ENCODE measurements around the gene SYNPO2.
"Not testable (repeated sequence)": the region's sequence is repeated elsewhere in the genome, so short reads cannot be mapped to it uniquely, and the experiment has no call there.

SYNPO2 gene

DNA sequence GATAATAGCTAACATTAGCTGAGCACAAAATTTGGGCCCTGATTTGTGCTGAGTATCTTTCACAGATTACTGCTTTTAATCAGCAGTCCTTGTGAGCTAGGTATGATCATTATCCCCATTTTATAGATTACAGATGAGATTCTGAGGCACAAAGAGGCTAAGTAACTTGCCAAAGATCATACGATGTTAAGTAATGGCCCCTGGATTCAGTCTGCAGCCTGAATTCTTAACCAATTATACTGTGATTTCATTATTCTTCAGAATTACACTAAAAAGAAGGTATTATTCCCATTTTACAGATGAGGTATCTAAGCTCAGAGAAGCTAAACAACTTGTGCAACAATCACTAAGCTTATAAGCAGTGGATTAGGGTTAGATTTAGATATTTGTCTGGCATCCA lies 149.1 kb downstream of the SYNPO2 start:
- Histone ChIP-seq H3K9ac (ENCODE audit: low read depth, low read length) (no peak overlapping the region), H3K9me3 (ENCODE audit: insufficient read depth, low read depth, low read length) (no peaks in the 10 kb centered on the region)

DNA sequence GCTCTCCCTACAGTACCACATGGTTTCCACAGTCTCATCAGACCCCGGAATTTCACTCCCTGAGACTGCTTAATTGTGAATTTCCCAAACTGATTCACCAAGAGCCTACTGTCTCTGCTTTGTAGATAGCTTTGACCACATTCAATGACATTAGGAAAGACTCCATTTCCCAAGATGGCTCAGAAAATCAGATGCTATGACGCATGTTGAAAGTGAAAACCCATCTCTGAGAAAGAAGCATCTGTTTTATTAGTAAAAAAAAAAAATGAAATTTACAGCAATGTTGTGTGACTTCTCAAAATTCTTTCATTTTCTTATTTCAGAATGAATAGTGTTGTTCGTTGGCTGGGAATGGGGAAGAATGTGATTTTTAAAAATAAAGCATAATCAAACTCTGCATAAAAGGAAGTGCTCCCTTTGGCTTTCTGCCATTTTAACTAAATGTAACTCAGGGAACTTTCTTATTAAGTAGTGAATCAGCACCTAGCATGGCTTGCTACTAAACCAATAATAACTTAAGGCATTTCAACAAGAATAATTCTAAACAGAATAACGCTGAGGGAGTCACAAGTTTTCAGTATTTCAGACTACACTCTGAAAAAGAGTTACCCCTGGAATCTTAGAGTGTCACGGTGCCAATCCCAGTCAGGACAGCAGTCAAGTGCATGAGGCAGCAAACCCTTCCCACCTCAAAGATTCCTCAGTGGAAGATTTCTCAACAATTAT lies 149.6 kb downstream of the SYNPO2 start:
- 87% methylated on average over 5 of the region's 5 CpGs for WGBS
- Histone ChIP-seq H3K4me3 (ENCODE audit: low read length) (no peak overlapping the region), H3K4me1 (ENCODE audit: insufficient read depth, low read length) (peaks cover 69% of the 10 kb centered on the region), H3K9me3 (ENCODE audit: insufficient read depth, low read depth, low read length) (no peaks in the 10 kb centered on the region), H3K27me3 (ENCODE audit: insufficient read depth, low read length) (no peaks in the 10 kb centered on the region), H3K36me3 (ENCODE audit: insufficient read depth, low read length) (no peaks in the 10 kb centered on the region), H3K9ac (ENCODE audit: low read depth, low read length) (no peak overlapping the region), H3K27ac (ENCODE audit: low read depth, low read length) (no peak overlapping the region)

More for the DNA sequence above, 149.1 kb downstream of the SYNPO2 start:
- H3K4me3 ChIP-seq (ENCODE audit: low read length) = no peak overlapping the region
- H3K27me3 ChIP-seq (ENCODE audit: insufficient read depth, low read length) = no peaks in the 10 kb centered on the region
- peaks cover 67% of the 10 kb centered on the region for H3K4me1 ChIP-seq (ENCODE audit: insufficient read depth, low read length)
- WGBS = 95% methylated on average over 1 of the region's 1 CpG
- H3K36me3 ChIP-seq (ENCODE audit: insufficient read depth, low read length) = no peaks in the 10 kb centered on the region
- H3K27ac ChIP-seq (ENCODE audit: low read depth, low read length) = no peak overlapping the region

DNA sequence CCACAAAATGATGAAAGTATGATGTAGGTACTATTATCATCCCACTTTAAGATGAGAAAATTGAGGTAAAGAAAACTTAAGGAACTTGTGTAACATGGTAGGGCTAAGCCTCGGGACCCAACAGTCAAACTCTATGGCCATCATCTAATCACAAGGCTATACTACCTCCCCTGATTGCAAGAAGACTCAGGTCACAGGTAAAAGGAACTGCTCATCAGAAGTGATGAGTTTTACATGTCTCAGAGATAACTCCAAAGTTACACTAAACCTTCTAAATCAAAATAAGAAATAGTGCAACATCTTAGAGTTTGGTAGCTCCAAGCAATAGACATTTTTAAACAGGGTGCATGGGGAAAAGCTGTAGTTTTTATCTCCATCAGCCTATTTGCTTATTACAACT lies 150.5 kb downstream of the SYNPO2 start:
- H3K27ac ChIP-seq (ENCODE audit: low read depth, low read length) = no peak overlapping the region

DNA sequence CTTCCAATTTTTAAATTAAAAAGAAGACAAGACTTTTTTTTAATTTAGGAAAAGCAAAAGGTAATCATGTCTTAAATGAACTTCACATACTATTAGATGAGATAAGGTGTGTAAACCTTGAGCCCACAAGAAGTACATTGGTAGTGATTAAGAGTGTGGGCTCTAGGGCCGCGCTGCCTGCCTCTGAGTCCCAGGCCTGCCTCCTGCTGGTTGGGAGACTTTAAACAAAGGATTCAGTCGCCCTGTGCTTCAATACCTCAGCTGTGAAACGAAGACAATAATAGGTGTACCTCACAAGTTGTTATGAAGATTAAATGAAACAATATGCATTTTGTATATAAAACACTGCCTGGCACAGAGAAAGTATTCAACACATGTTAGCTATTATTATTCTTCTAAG lies 151.1 kb downstream of the SYNPO2 start:
- Histone ChIP-seq H3K4me1 (ENCODE audit: insufficient read depth, low read length) (peaks cover 58% of the 10 kb centered on the region), H3K9ac (ENCODE audit: low read depth, low read length) (no peak overlapping the region), H3K36me3 (ENCODE audit: insufficient read depth, low read length) (no peaks in the 10 kb centered on the region), H3K9me3 (ENCODE audit: insufficient read depth, low read depth, low read length) (no peaks in the 10 kb centered on the region), H3K27ac (ENCODE audit: low read depth, low read length) (0 out of 2 replicates have a peak overlapping the region, but pooled peaks have one; percentile 12), H3K27me3 (ENCODE audit: insufficient read depth, low read length) (no peaks in the 10 kb centered on the region), H3K4me3 (ENCODE audit: low read length) (no peak overlapping the region)
- WGBS = 20% methylated on average over 4 of the region's 4 CpGs

More for the DNA sequence above, 150.5 kb downstream of the SYNPO2 start:
- no peaks in the 10 kb centered on the region for H3K9me3 ChIP-seq (ENCODE audit: insufficient read depth, low read depth, low read length)
- no peak overlapping the region for H3K9ac ChIP-seq (ENCODE audit: low read depth, low read length)
- WGBS = 100% methylated on average over 1 of the region's 1 CpG
- peaks cover 64% of the 10 kb centered on the region for H3K4me1 ChIP-seq (ENCODE audit: insufficient read depth, low read length)
- no peaks in the 10 kb centered on the region for H3K36me3 ChIP-seq (ENCODE audit: insufficient read depth, low read length)
- H3K4me3 ChIP-seq (ENCODE audit: low read length) = no peak overlapping the region
- no peaks in the 10 kb centered on the region for H3K27me3 ChIP-seq (ENCODE audit: insufficient read depth, low read length)

GRCh38 chr4:119040261-119040660 lies 151.6 kb downstream of the SYNPO2 start:
- H3K27ac ChIP-seq (ENCODE audit: low read depth, low read length) = peak overlapping the region; percentile 37; the same call in 1 of the 2 replicates
- H3K27me3 ChIP-seq (ENCODE audit: insufficient read depth, low read length) = no peaks in the 10 kb centered on the region
- H3K9me3 ChIP-seq (ENCODE audit: insufficient read depth, low read depth, low read length) = no peaks in the 10 kb centered on the region
- 0 out of 2 replicates have a peak overlapping the region, but pooled peaks have one; percentile 3 for H3K9ac ChIP-seq (ENCODE audit: low read depth, low read length)
- peaks cover 54% of the 10 kb centered on the region for H3K4me1 ChIP-seq (ENCODE audit: insufficient read depth, low read length)
- H3K36me3 ChIP-seq (ENCODE audit: insufficient read depth, low read length) = no peaks in the 10 kb centered on the region
- no CpG with 5 or more reads among the region's 3 CpGs for WGBS
- no peak overlapping the region for H3K4me3 ChIP-seq (ENCODE audit: low read length)

GRCh38 chr4:119040694-119041185 lies 152.1 kb downstream of the SYNPO2 start:
- Histone ChIP-seq H3K9ac (ENCODE audit: low read depth, low read length) (no peak overlapping the region), H3K9me3 (ENCODE audit: insufficient read depth, low read depth, low read length) (no peaks in the 10 kb centered on the region), H3K4me3 (ENCODE audit: low read length) (no peak overlapping the region), H3K36me3 (ENCODE audit: insufficient read depth, low read length) (no peaks in the 10 kb centered on the region), H3K4me1 (ENCODE audit: insufficient read depth, low read length) (peaks cover 49% of the 10 kb centered on the region), H3K27ac (ENCODE audit: low read depth, low read length) (peak overlapping the region; percentile 37; the same call in 1 of the 2 replicates), H3K27me3 (ENCODE audit: insufficient read depth, low read length) (no peaks in the 10 kb centered on the region)
- WGBS = 56% methylated on average over 2 of the region's 2 CpGs

DNA sequence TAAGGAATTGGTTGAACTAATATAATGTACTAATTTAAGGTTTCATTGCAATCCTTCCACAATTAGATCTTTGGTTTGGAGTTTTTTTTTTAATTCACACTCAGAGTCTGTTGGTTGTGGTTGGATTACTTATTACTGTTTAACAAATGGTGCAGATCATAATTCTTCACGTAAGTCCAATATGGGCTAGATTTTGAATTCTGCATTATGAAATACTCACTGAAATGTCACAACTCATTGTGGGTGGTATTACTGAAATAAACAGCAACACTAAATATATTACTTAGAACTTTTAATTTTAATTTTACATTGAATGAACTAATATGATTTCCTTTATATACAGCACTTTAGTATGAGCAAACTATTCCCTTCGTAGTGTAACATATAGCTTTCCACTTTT lies 152.7 kb downstream of the SYNPO2 start:
- H3K27ac ChIP-seq (ENCODE audit: low read depth, low read length) = peak overlapping the region; percentile 37; the same call in 1 of the 2 replicates
- H3K9me3 ChIP-seq (ENCODE audit: insufficient read depth, low read depth, low read length) = no peaks in the 10 kb centered on the region
- WGBS = 76% methylated on average over 2 of the region's 2 CpGs
- H3K27me3 ChIP-seq (ENCODE audit: insufficient read depth, low read length) = no peaks in the 10 kb centered on the region
- peaks cover 43% of the 10 kb centered on the region for H3K4me1 ChIP-seq (ENCODE audit: insufficient read depth, low read length)
- no peak overlapping the region for H3K4me3 ChIP-seq (ENCODE audit: low read length)
- no peaks in the 10 kb centered on the region for H3K36me3 ChIP-seq (ENCODE audit: insufficient read depth, low read length)
- no peak overlapping the region for H3K9ac ChIP-seq (ENCODE audit: low read depth, low read length)

DNA sequence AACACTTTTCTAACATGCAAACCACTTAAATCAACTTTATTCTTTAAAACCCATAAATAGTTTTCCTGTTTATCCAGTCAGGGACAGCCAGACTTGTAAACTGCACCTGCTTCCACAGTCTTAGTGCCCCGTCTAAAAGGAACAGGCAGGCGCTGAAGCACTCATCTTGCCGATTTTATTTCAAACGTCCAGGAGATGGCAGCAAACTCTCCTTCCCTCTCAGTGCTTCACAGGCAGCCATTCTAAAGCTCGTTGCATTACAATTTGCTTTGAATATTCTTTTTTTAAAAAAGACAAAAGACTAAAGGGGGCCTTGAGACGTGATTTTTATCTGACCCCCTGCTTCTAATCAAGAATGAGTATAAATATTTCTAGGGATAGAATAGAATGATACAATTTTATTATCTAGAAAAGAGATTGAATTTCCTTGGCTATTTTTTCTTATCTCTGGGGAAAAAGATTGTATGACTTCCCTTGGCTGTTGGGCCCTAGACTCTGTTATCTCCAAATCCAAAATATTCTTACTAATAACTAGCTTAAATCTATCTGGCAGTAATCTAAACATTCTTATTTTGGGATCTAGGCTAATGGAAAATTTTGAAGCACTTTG lies 153.4 kb downstream of the SYNPO2 start:
- Histone ChIP-seq H3K9me3 (ENCODE audit: insufficient read depth, low read depth, low read length) (no peaks in the 10 kb centered on the region), H3K4me1 (ENCODE audit: insufficient read depth, low read length) (peaks cover 39% of the 10 kb centered on the region), H3K27me3 (ENCODE audit: insufficient read depth, low read length) (no peaks in the 10 kb centered on the region), H3K4me3 (ENCODE audit: low read length) (no peak overlapping the region), H3K9ac (ENCODE audit: low read depth, low read length) (no peak overlapping the region), H3K27ac (ENCODE audit: low read depth, low read length) (no peak overlapping the region), H3K36me3 (ENCODE audit: insufficient read depth, low read length) (no peaks in the 10 kb centered on the region)
- 5% methylated on average over 5 of the region's 6 CpGs for WGBS

DNA sequence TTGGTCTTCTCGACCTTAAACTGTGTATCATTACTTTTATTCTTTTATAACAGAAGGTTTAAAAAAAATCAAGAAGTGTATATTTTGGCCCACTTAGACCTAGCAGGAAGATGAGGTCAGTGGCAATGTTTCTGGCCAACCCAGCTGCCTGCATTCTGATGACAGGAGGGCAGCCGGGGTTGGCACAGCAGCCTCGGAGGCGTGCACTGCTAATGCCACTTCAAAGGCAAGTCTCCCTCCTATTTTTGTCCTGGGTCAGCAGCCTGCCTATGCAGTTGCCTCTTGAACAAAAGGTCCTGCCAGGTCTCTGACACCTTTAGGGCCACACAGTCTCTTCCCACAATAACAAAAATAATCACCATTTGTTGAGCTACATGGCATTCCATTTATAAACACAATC lies 157.6 kb downstream of the SYNPO2 start:
- Histone ChIP-seq H3K9ac (ENCODE audit: low read depth, low read length) (no peak overlapping the region), H3K4me3 (ENCODE audit: low read length) (no peak overlapping the region), H3K27me3 (ENCODE audit: insufficient read depth, low read length) (no peaks in the 10 kb centered on the region), H3K27ac (ENCODE audit: low read depth, low read length) (no peak overlapping the region), H3K4me1 (ENCODE audit: insufficient read depth, low read length) (peaks cover 15% of the 10 kb centered on the region), H3K9me3 (ENCODE audit: insufficient read depth, low read depth, low read length) (no peaks in the 10 kb centered on the region), H3K36me3 (ENCODE audit: insufficient read depth, low read length) (no peaks in the 10 kb centered on the region)
- WGBS = 87% methylated on average over 3 of the region's 4 CpGs

DNA sequence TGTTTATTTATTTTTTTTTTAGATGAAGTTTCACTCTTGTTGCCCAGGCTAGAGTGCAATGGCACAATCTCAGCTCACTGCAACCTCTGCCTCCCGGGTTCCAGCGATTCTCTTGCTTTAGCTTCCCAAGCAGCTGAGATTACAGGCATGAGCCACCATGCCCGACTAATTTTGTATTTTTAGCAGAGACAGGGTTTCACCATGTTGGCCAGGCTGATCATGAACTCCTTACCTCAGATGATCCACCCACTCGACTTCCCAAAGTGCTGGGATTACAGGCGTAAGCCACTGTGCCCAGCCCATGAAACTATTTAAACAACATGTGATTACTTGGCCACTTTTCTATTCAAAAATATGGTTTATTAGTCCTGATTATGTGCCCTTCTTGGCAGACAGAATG lies 158.4 kb downstream of the SYNPO2 start:
- WGBS = 91% methylated on average over 5 of the region's 5 CpGs
- not testable (repeated sequence) for H3K27ac ChIP-seq (ENCODE audit: low read depth, low read length); H3K36me3 ChIP-seq (ENCODE audit: insufficient read depth, low read length); H3K4me3 ChIP-seq (ENCODE audit: low read length); H3K4me1 ChIP-seq (ENCODE audit: insufficient read depth, low read length); H3K9ac ChIP-seq (ENCODE audit: low read depth, low read length); H3K27me3 ChIP-seq (ENCODE audit: insufficient read depth, low read length); H3K9me3 ChIP-seq (ENCODE audit: insufficient read depth, low read depth, low read length)

DNA sequence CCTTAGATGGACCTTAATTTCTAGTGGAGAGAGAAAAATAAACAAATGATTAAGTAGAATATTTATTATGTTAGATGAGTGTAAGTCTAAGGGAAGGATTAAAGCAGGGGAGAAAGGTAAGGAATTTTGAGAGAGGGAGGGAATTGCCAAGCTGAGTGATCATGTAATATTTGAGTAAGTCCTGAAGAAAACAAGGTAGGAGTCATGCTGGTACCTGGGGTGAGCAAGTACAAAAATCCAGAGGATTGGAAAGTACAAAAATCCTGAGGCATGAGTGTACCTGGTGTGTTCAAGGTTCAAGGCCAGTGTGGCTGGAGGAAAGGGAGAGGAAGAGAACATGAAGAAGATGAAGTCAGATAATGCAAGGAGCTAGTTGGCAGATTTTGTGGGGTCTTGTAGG lies 159.8 kb downstream of the SYNPO2 start:
- H3K27ac ChIP-seq (ENCODE audit: low read depth, low read length) = no peak overlapping the region
- no peaks in the 10 kb centered on the region for H3K27me3 ChIP-seq (ENCODE audit: insufficient read depth, low read length)
- no peaks in the 10 kb centered on the region for H3K9me3 ChIP-seq (ENCODE audit: insufficient read depth, low read depth, low read length)
- no peaks in the 10 kb centered on the region for H3K4me1 ChIP-seq (ENCODE audit: insufficient read depth, low read length)
- H3K36me3 ChIP-seq (ENCODE audit: insufficient read depth, low read length) = no peaks in the 10 kb centered on the region
- no peak overlapping the region for H3K9ac ChIP-seq (ENCODE audit: low read depth, low read length)
- no peak overlapping the region for H3K4me3 ChIP-seq (ENCODE audit: low read length)

All from HUES64 (cell line).